OCI-M2 (cell line): ENCODE data around the gene KRT74.

Experiments
- DNase-seq: peaks from one replicate; lab custom pipeline; 2025; ENCODE audit not compliant: unreplicated experiment; lab: John Stamatoyannopoulos, UW

The KRT74 gene

DNA sequence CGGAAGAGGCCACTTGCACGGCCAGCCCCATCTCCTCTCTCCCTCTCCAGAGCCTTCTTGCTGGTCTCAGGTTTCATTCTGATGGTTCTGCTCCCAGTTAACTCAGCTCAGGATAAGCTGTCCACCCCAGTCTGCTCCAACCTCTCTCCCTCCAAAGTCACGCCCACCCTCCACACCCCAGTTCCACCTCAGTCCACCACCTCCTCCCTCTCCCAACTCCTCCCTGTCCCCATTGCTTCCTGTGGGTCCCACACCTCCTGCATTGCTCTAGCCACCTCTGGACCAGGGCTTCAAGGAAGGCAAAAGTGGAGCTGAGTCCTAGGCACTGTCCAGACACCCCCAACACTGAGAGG lies 33.8 kb downstream of the KRT74 start:
- no peak for DNase-seq

DNA sequence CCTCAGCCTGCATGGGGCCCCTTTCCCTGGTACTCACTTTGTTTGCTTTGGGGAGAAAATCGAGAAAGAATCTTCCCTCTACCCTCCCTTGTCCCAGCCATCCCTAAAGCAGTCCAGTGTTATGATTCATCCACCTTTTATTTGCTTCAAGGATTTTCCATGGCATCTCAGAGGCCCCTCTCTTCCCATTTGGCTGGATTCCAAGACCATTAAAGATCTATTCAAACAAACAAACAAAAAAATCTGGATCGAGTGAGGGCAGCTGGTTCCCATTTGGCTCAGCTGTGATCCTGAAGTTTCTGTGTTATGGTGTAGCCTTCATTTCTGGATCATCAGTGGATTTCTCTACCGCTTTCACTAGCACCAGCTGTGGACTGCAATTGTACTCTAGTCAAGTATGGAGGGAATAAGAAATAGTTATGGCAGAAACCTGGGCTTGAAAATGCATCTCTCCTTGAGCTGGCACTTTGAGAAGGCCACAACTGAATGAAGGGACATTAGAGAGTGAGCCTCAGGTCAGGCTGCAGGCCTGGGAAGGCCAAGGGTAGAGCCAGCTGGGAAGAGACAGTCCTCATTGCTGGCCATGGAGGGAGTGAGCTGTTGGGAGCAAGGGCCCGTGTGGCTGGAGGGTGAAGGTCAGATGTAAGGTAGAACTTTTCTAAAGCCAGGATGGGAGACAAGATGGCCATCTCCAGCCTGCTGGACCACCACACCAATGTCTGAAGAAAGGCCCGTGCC lies 34.4 kb downstream of the KRT74 start:
- no peak for DNase-seq

DNA sequence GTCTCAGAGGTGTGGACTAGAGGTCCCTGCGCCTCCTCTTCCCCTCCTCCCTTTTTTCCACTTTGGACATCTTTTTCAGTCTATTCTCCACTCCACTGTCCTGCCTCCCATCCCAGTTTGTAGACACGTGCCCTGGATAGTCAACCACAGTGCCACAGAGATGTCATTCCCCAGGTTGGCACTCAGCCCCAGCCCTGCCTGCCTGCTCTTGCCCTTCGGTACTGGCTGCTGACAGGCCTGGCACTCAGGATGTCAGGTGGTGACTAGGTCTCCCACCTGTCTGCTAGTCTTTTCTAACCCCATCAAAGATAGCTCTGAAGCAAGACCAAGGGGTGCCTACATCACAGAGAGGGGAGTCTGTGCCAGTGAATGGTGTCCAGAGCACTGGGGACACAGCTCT lies 36.5 kb downstream of the KRT74 start:
- no peak for DNase-seq

DNA sequence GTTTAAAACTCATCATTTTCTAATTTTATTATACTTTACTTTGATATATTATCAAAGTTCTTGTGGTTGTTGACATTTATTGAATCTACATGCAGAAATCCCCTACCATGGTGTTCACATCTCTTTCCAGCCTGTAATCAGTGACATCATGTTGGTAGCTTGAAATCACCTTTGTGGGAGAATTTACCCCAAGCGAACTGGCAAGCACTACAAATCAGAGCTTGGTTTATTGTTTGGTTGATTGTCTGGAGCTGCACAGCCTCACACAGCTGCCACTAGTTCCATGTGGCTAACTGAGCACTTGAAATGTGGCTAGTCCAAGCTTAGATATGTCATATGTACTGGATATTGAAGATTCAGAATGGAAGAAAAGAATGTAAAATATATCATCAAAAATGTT lies 38.1 kb downstream of the KRT74 start:
- no peak for DNase-seq

GRCh38 chr12:52534482-52534881 lies 39.2 kb downstream of the KRT74 start:
- DNase-seq = no peak

- DNase-seq = no peak
Measured at GRCh38 chr12:52533686-52534470, 39.8 kb downstream of the KRT74 start.

DNA sequence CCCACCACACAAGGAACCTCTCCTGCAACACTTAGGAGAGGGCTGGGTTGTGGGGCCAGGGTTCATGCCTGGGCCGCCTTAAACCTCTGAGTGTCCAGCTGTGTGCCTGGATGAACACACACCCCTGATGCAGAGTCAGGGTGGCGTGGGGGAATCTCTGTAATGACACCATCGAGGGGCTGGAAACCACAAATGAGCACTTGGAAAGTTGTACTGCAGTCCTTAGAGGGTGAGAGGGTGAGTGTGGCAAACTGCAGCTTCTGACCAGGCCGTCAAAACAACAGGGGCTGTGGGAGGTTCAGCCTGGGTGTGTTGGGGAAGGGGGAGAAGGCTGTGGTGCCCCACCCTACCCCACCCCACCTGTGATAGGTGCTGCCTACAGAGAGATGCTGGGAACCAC lies 41.0 kb downstream of the KRT74 start:
- no peak for DNase-seq

DNA sequence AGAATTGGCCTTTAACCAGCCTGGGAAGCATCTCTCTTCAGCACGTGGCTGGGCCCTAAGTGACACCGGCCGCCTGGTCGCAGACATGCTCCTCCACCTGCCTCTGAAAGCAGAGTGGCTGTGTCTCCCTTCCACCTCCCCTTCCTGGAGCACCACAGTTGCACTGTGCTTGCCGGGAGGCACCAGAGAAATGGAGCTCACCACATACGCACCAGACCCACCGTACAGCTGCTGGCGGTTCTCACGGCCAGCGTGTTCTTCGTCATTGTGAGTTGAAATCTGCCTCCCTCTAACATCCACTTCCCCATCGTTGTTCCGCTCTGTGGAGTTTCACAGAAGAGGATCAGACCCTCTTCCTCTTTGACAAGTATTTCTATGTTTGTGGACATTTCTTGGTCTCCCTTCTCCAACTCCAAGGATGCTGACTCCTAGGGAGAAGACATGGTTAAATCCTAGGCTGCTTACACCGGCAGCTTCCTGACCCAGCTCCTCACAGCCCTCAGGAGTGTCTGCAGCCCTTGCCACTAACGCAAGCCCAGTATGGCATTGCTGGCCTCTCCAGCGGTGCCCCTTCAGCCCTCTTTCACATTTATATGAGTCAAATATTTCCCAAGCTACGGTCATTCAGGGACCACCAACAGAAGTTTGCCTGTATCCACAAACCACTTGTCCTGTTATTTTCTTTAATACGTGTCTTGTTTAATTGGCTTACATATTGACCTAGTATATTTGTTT lies 41.9 kb downstream of the KRT74 start:
- no peak for DNase-seq

GRCh38 chr12:52530905-52531304 lies 42.7 kb downstream of the KRT74 start:
- DNase-seq = no peak

- no peak for DNase-seq
Measured at GRCh38 chr12:52530366-52530765, 43.3 kb downstream of the KRT74 start.

DNA sequence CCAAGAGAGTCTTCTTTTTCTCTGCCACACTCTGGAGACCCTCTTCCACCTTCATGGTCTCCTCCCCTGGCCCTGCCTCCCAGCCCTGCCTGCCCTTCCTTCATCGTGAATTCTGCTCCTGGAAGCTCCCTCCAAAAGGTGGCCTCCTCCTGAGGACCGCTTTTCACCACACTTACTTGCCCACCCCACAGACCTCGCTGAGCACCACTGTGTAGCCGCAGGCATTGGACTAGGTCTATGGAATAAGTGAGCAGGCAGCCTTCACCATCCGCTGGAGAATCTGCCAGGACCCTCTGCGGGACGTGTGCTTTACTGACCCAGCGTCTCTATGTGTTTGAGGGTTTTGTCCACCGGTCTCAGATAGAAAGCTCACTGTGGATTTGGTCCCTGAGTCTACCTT lies 43.8 kb downstream of the KRT74 start:
- DNase-seq = no peak

DNA sequence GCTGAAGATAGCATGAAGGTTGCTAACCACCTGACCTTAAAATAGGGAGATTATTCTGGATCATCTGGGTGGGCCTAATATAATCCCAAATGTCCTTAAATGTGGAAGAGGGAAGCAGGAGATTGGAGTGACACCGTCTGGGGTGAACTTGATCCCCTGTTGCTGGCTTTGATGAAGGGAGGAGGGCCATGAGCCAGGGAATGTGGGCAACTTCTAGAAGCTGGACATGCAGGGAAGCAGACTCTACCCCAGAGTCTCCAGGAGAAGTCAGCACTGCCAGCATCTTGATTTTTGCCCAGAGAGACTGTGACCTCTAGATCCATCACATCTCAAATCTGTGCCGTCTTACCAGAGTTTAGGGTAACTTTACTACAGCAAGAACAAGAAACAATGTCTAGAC lies 44.2 kb downstream of the KRT74 start:
- DNase-seq = no peak

DNA sequence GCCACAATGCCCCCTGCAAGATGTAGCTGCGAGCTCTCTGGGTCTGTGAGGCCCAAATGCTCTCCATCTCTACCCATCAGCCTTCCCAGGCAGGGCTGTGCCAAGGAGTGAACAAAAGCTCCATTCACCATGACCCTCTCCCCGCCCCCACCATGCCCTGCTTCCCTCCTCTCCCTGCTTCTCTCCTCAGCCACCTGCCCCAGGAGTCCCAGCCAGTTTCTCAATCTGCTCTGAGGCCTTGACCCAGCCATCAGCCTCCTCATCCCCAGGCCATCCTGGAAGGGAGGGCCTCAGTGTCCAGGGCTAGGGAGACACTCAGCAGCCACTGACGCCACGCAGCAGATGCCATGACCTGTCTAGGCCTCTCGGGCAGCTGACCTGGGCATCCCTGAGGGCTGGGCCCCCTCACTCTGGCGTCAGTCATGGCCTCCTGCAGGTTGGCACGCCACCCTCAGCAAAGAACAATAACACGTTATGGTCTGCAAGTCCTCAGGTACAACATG lies 45.0 kb downstream of the KRT74 start:
- DNase-seq = no peak

- no peak for DNase-seq
Measured at GRCh38 chr12:52527121-52527800, 46.4 kb downstream of the KRT74 start.

DNA sequence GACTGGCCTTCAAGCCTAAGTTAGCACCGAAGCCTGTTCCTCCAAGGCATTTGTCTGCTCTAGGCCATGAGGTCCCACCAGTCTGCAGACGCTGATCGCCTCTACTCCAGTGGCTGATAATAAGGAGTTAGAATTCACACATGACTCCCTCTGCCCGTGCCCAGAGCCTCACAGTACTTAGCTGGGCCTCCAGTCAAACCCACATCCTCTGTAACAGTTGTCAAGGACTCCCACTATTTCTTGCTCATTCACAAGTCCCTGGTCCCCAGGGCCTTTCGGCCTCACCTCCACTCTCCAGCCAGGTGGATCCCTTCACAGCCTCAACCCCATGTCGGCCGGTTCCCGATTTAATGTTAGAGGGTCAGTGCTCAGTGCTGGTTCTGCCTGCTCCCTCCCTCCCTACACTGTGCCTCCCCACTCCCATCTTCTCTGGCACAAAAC lies 47.1 kb downstream of the KRT74 start:
- no peak for DNase-seq

GRCh38 chr12:52525661-52526499 lies 47.8 kb downstream of the KRT74 start:
- no peak for DNase-seq

DNA sequence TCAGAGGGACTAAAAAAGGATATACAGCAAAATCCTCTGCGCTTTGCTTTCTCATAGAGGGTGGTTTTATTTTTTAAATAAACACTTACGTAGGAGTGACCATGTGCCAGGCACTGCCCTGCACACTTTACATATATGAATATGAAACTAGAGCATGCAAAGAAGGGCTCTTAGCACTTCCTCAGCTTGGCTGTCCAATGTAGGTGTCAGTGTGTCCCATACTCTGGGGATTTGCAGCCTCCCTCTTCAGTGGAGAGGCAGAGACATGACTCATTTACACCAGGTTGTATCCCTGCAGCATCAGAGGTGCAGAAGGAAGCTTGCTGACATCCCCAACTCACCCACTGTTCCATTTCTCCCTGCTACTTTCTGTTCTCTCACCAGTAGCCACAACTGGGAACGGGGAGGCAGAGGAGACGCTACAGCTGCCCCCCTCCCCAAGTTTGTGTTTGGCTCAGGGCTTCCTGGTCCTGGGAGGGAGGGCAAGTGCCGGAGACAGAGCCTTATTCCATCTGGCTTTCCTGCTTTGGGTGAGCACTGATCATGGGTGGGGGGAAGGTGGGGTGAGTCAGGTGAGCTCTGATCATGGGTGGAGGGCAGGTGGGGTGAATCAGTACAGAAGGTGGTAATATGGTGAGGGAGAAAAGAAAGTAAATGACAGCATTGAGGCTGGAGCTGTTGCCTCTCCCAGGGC lies 48.6 kb downstream of the KRT74 start:
- no peak for DNase-seq

- DNase-seq = no peak
Measured at GRCh38 chr12:52524241-52524897, 49.3 kb downstream of the KRT74 start.

DNA sequence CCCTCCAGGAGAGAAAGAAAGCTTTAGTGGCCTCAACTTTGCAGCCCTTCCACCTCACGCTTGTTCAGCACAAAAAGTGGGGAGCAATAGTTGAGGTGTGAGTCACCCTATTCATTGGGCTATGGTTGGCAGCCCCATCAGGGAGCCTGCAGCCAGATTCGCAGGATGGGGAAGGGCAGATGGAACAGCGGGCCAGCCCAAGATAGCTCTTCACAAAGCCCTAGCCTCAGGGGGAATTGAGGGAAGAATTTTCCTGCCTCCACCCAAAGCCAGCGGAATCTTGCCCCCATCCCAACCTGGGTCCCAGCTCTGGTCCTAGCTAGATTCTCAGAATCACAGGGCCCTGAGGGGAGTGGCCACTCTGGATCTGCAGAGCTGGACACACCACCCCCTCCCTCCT lies 49.8 kb downstream of the KRT74 start:
- no peak for DNase-seq
